Adipocyte (in vitro differentiated cells): ENCODE measurements around the gene GUCA2A.

Experiments used
- DNase-seq: peaks from one replicate; pipeline ENCODE4 v3.0.0-alpha.2; 2015; ENCODE audit warnings: low read depth
- H3K27me3 ChIP-seq: replicated peaks from 2 replicates; pipeline ENCODE4 v1.7.0; 2013; ENCODE audit warnings: mild to moderate bottlenecking, low read length, moderate library complexity; ENCODE audit not compliant: control insufficient read depth, insufficient read depth
- H3K36me3 ChIP-seq: 2 replicates; pipeline ENCODE4 v1.7.0; 2013; ENCODE audit warnings: low read length, mild to moderate bottlenecking, moderate library complexity; ENCODE audit not compliant: control insufficient read depth, insufficient read depth, severe bottlenecking
- H3K4me1 ChIP-seq: 2 replicates; pipeline ENCODE4 v1.7.0; 2013; ENCODE audit warnings: mild to moderate bottlenecking, low read length, moderate library complexity; ENCODE audit not compliant: control insufficient read depth, insufficient read depth
- H3K4me3 ChIP-seq: 2 replicates; pipeline ENCODE4 v1.7.0; 2013; ENCODE audit warnings: mild to moderate bottlenecking, low read length, moderate library complexity
- H3K9ac ChIP-seq: 2 replicates; pipeline ENCODE4 v1.7.0; 2013; ENCODE audit warnings: mild to moderate bottlenecking, low read length, moderate library complexity
- H3K9me3 ChIP-seq: 2 replicates; pipeline ENCODE4 v1.7.0; 2013; ENCODE audit warnings: mild to moderate bottlenecking, low read length, moderate library complexity; ENCODE audit not compliant: control insufficient read depth

Gene GUCA2A

GRCh38 chr1:42139444-42139843 lies 25.1 kb downstream of the GUCA2A start:
- H3K9ac ChIP-seq, result no peak overlapping the region
- H3K4me3 ChIP-seq, result no peak overlapping the region
- H3K9me3 ChIP-seq, result peaks cover 3% of the 10 kb centered on the region
- H3K4me1 ChIP-seq, result peaks cover 14% of the 10 kb centered on the region
- H3K36me3 ChIP-seq, result no peaks in the 10 kb centered on the region
- DNase-seq, result no peak
- H3K27me3 ChIP-seq, result peaks cover 34% of the 10 kb centered on the region

- H3K4me1 ChIP-seq, result peaks cover 14% of the 10 kb centered on the region
- no peak for DNase-seq
These were observed 26.0 kb downstream of the GUCA2A start for GRCh38 chr1:42138586-42138985.

GRCh38 chr1:42137766-42138165 lies 26.8 kb downstream of the GUCA2A start:
- peaks cover 14% of the 10 kb centered on the region for H3K4me1 ChIP-seq
- DNase-seq, result no peak
- no peaks in the 10 kb centered on the region for H3K36me3 ChIP-seq
- peaks cover 3% of the 10 kb centered on the region for H3K9me3 ChIP-seq
- peaks cover 22% of the 10 kb centered on the region for H3K27me3 ChIP-seq
- H3K4me3 ChIP-seq, result no peak overlapping the region
- no peak overlapping the region for H3K9ac ChIP-seq

More at GRCh38 chr1:42138586-42138985, 26.0 kb downstream of the GUCA2A start:
- Histone ChIP-seq H3K9ac (no peak overlapping the region), H3K27me3 (peaks cover 26% of the 10 kb centered on the region), H3K36me3 (no peaks in the 10 kb centered on the region), H3K9me3 (peaks cover 3% of the 10 kb centered on the region), H3K4me3 (no peak overlapping the region)

- Histone ChIP-seq H3K4me1 (peaks cover 14% of the 10 kb centered on the region), H3K9me3 (no peaks in the 10 kb centered on the region), H3K27me3 (peaks cover 10% of the 10 kb centered on the region), H3K36me3 (no peaks in the 10 kb centered on the region), H3K4me3 (no peak overlapping the region), H3K9ac (no peak overlapping the region)
- no peak for DNase-seq
These were observed 28.1 kb downstream of the GUCA2A start for GRCh38 chr1:42136466-42136865.

- Histone ChIP-seq H3K27me3 (peaks cover 10% of the 10 kb centered on the region), H3K9ac (no peak overlapping the region), H3K9me3 (no peaks in the 10 kb centered on the region), H3K4me3 (no peak overlapping the region), H3K4me1 (peaks cover 14% of the 10 kb centered on the region), H3K36me3 (no peaks in the 10 kb centered on the region)
- DNase-seq, result peak; percentile 65
These were observed 29.1 kb downstream of the GUCA2A start for GRCh38 chr1:42135426-42135825.

GRCh38 chr1:42133809-42134526 lies 30.6 kb downstream of the GUCA2A start:
- H3K9ac ChIP-seq, result no peak overlapping the region
- H3K36me3 ChIP-seq, result no peaks in the 10 kb centered on the region
- no peak for DNase-seq
- H3K4me1 ChIP-seq, result peaks cover 14% of the 10 kb centered on the region
- no peak overlapping the region for H3K4me3 ChIP-seq
- peaks cover 15% of the 10 kb centered on the region for H3K27me3 ChIP-seq
- H3K9me3 ChIP-seq, result no peaks in the 10 kb centered on the region

- Histone ChIP-seq H3K4me3 (no peak overlapping the region), H3K27me3 (peaks cover 21% of the 10 kb centered on the region), H3K4me1 (peaks cover 14% of the 10 kb centered on the region), H3K9ac (no peak overlapping the region), H3K9me3 (no peaks in the 10 kb centered on the region), H3K36me3 (no peaks in the 10 kb centered on the region)
- DNase-seq, result no peak
These were observed 31.2 kb downstream of the GUCA2A start for GRCh38 chr1:42133390-42133789.

GRCh38 chr1:42130061-42130660 lies 34.4 kb downstream of the GUCA2A start:
- no peak for DNase-seq
- no peak overlapping the region for H3K4me3 ChIP-seq
- H3K36me3 ChIP-seq, result no peaks in the 10 kb centered on the region
- H3K4me1 ChIP-seq, result peaks cover 4% of the 10 kb centered on the region
- peaks cover 4% of the 10 kb centered on the region for H3K9me3 ChIP-seq
- no peak overlapping the region for H3K9ac ChIP-seq
- H3K27me3 ChIP-seq, result peaks cover 35% of the 10 kb centered on the region

GRCh38 chr1:42128964-42129363 lies 35.6 kb downstream of the GUCA2A start:
- Histone ChIP-seq H3K27me3 (peaks cover 35% of the 10 kb centered on the region), H3K4me3 (no peak overlapping the region), H3K9me3 (peaks cover 4% of the 10 kb centered on the region), H3K9ac (no peak overlapping the region), H3K4me1 (no peaks in the 10 kb centered on the region), H3K36me3 (no peaks in the 10 kb centered on the region)
- DNase-seq, result no peak

- H3K9me3 ChIP-seq, result peaks cover 4% of the 10 kb centered on the region
- DNase-seq, result no peak
- H3K27me3 ChIP-seq, result peaks cover 35% of the 10 kb centered on the region
- no peak overlapping the region for H3K9ac ChIP-seq
- no peaks in the 10 kb centered on the region for H3K4me1 ChIP-seq
- H3K36me3 ChIP-seq, result no peaks in the 10 kb centered on the region
- no peak overlapping the region for H3K4me3 ChIP-seq
These were observed 36.0 kb downstream of the GUCA2A start for GRCh38 chr1:42128499-42128898.

GRCh38 chr1:42127767-42128166 lies 36.8 kb downstream of the GUCA2A start:
- Histone ChIP-seq H3K9ac (no peak overlapping the region), H3K4me3 (no peak overlapping the region), H3K9me3 (peaks cover 4% of the 10 kb centered on the region), H3K27me3 (peaks cover 33% of the 10 kb centered on the region), H3K36me3 (no peaks in the 10 kb centered on the region), H3K4me1 (no peaks in the 10 kb centered on the region)
- no peak for DNase-seq
